ENCODE results near the gene TFDP2.

GRCh38 chr3:141915766-141916165, 233.6 kb downstream of the TFDP2 start:
- TF ChIP-seq CTCF (IDR thresholded peaks at IDR 0.05) (no peak), EZH2 (IDR thresholded peaks at IDR 0.05) (no peak), EZH2phosphoT487 (IDR thresholded peaks at IDR 0.05) (no peak)
